DMS53 treated with DMSO at 0.1 percent for 48 hours (cell line): ENCODE results near the gene LUZP4.
"Not testable (repeated sequence)": the region's sequence is repeated elsewhere in the genome, so short reads cannot be mapped to it uniquely, and the experiment has no call there.

Experiments
- DNase-seq: peaks from one replicate; lab custom pipeline; 2025; ENCODE audit not compliant: unreplicated experiment; lab: John Stamatoyannopoulos, UW

The LUZP4 gene

GRCh38 chrX:115289465-115289864 lies at the start of gene LUZP4:
Gene LUZP4 (plus strand): TSS chrX:115289715. CDS start chrX:115289760, 45 bp downstream.
- DNase-seq: no peak

DNA sequence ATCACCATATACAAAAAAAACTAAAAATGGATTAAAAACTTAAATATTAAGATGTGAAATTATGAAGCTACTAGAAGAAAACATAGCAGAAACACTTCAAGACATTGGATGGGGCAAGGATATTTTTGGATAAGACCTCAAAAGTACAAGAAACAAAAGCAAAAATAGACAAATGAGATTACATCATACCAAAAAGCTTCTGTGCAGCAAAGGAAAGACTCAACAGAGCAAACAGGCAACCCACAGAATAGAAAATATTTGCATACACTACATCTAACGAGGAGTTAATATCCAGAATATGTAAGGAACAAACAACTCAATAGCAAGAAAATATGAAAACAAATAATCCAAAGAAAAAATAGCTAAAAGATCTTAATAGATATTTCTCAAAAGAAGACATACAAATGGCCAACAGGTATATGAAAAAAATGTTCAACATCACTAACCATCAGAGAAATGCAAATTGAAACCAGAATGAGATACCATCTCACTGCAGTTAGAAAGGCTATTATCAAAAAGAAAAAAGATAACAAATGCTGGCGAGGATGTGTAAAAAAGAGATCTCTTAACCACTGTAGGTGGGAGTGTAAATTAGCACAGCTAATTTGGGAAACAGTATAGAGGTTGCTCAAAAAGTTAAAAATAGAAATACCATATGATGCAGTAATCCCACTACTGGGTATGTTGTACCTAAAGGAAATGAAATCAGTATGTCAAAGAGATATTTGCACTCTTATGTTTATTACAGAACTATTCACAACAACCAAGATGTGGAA lies 37.9 kb upstream of the LUZP4 start:
- no peak for DNase-seq

- no peak for DNase-seq
Observed at GRCh38 chrX:115255003-115255402, 34.5 kb upstream of the LUZP4 start.

- DNase-seq: no peak
Observed at GRCh38 chrX:115257711-115258110, 31.8 kb upstream of the LUZP4 start.

GRCh38 chrX:115259238-115259875 lies 30.2 kb upstream of the LUZP4 start:
- no peak for DNase-seq

- no peak for DNase-seq
Observed at GRCh38 chrX:115260330-115260729, 29.2 kb upstream of the LUZP4 start.

DNA sequence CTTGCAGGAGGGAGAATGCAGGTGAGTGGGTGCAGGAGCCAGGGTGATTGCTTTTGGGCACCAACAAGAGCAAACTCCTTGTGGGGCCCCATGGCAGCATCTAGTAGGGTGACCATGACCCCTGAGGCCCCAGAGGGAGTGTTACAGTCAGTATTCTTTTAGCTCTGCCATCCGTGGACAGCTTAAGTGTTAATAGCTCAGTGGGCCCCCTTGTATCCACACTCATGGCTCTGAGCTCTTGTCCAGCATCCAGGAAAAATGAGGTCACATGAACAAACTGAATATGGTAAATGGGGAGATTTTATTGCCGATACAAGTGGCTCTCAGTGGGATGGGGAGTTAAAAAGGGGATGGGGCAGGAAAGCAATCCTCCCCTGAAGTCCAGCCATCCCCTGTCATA lies 28.4 kb upstream of the LUZP4 start:
- DNase-seq: no peak

GRCh38 chrX:115264009-115264408 lies 25.5 kb upstream of the LUZP4 start:
- no peak for DNase-seq

DNA sequence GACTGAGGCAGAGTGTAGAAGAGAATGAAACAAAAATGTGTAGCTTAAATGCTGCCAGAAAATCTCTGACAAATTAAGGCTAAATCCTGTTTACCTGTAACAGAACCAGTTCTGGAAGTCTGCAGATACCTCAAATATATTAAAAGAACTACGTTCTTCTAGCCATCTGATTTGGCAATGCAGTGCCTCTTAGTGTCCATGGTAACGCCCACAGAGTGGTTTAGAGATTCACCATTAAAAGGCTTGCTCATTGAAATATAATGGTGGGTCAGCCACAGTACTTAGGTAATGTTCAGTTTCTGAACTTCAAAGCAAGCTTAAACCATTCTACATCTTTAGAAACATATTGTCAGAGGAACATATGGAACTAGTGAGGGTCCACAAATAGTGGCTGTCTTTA lies 23.2 kb upstream of the LUZP4 start:
- no peak for DNase-seq

- DNase-seq: no peak
Observed at GRCh38 chrX:115268421-115268820, 21.1 kb upstream of the LUZP4 start.

DNA sequence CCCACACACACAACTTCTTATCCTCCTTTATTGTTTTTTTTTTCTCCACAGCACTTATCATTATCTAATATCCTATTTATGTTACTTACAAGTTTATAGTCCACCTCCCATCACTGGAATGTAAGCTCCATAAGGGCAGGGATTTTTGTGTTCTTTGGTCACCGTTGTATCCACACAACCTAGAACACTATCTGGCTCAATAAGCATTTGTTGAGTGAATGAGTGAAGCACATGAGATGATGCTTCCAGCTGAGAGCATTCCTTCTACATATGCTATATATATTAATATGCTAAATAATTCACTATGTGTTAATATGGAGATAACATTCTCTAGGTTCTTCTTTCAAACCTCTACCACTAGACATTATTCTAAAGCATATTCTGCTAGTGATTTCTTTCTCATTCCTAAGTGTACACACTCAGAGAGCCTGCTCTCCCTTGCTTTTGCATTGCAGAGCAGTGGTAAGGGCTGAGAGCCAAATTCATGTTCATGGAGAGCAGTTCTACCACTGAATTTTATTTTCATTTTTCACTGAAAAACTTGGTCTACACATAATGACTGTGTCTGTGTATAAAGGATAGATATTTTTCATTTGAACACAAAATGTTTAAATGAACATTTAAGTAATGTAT lies 20.3 kb upstream of the LUZP4 start:
- DNase-seq: no peak

DNA sequence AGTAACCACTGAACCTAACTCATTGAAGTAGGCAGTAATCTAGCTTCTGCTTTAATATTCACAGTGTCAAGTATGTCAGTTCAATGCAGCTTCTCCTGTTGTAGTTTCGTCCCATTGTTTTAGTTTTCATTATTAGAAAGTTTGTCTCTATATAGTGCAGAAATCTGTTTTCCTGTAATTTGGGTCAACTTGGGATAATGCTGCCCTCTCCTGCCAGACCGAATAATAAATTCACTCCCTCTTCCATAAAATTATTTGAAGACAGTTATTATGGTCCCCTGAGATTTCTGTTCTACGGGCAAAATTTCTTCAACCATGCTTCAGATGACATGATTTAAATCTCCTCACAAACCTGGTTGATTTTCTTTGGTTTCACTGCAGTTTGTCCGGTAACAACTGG lies 4.6 kb upstream of the LUZP4 start:
- no peak for DNase-seq

GRCh38 chrX:115297189-115297588 lies 7.7 kb downstream of the LUZP4 start:
- DNase-seq: no peak

GRCh38 chrX:115311139-115311538 lies 21.6 kb downstream of the LUZP4 start:
- no peak for DNase-seq

GRCh38 chrX:115311601-115312001 lies 22.1 kb downstream of the LUZP4 start:
- DNase-seq: no peak

DNA sequence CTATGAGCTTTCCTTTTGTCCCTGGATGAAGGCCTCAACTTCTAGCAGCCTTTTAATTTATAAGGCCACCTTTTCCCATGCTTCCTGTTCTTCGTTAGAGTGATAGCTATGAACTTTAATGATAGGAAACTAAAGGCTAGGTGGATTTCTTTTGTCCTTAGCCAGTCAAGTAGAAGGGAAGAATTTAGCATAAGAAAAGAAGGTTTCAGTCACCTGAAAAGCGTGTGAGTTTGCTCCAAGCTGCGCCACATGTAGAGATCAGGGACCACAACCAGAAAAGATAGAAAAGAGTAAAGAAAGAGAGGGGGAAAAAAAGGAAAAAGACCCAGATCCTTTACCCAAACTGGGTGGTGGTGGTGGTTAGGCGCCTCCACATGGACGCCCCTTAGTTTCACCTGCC lies 28.6 kb downstream of the LUZP4 start:
- no peak for DNase-seq

GRCh38 chrX:115322375-115322774 lies 32.9 kb downstream of the LUZP4 start:
- no peak for DNase-seq

DNA sequence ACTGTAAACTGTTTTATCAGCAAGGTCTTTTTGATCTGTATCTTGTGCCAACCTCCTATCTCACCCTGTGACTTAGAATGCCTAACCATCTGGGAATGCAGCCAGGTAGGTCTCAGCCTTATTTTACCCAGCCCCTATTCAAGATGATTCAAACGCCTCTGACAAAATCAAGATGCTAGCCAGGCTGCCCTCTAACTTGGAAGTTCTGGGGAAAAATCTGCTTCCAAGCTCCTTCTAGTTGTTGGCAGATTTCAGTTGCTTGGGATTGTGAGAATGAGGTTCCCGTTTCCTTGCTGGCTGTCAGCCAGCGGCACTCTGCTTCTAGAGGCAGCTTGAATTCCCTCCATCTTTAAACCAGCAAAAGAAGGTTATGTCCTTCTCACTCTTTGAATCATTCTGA lies 34.7 kb downstream of the LUZP4 start:
- no peak for DNase-seq

DNA sequence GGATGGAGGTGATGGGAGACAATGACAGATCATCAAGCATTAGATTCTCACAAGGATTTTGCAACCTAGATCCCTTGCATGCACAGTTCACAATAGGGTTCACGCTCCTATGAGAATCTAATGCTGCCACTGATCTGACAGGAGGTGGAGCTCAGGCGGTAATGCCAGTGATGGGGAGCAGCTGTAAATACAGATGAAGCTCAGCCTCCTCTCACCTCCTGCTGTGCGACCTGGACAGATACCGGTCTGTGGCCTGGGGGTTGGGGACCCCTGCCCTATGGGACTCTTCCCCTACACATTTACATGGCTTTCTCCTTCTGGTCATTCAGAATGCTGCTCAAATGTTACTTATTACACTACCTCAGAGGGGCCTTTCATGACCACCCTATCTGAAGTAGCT lies 39.8 kb downstream of the LUZP4 start:
- not testable (repeated sequence) for DNase-seq

GRCh38 chrX:115330498-115331168 lies 41.1 kb downstream of the LUZP4 start:
- DNase-seq: peak; percentile 59

- no peak for DNase-seq
Observed at GRCh38 chrX:115332832-115333231, 43.3 kb downstream of the LUZP4 start.

GRCh38 chrX:115333446-115333845 lies 43.9 kb downstream of the LUZP4 start:
- no peak for DNase-seq
